Testis (tissue), 3 donors: Measurements from ENCODE around the gene MACROD2. TPM values are rescaled to one million over a fixed set of nuclear protein-coding genes. Genes with fewer than 3 reads are reported as not detected.

Experiments
- DNase-seq: peaks from one replicate; pipeline ENCODE4 v3.0.0-alpha.2; 2019
- H3K27ac ChIP-seq, 2 donors: fragments of 200-600 bp; sonication (generic); one replicate each; pipeline ENCODE4 v1.5.1; 2019
- H3K27me3 ChIP-seq: fragments of 200-600 bp; sonication (generic); one replicate; pipeline ENCODE4 v1.5.1; 2019
- H3K36me3 ChIP-seq: fragments of 200-600 bp; sonication (generic); one replicate; pipeline ENCODE4 v1.5.1; 2017; ENCODE audit warnings: low read depth; ENCODE audit errors: missing control alignments
- H3K4me1 ChIP-seq: fragments of 200-600 bp; sonication (generic); one replicate; pipeline ENCODE4 v1.5.1; 2019
- H3K4me3 ChIP-seq, 2 donors: fragments of 200-600 bp; sonication (generic); one replicate each; pipeline ENCODE4 v1.5.1; 2017 to 2019
- H3K9me3 ChIP-seq: fragments of 200-600 bp; sonication (generic); one replicate; pipeline ENCODE4 v1.5.1; 2017
- POLR2A ChIP-seq: fragments of 450-650 bp; IDR thresholded peaks from one replicate; pipeline ENCODE4 v1.6.1; 2017; ENCODE audit warnings: antibody characterized with exemption, mild to moderate bottlenecking, moderate library complexity
- WGBS, 2 donors: methylation state at CpG; one replicate each; pipeline ENCODE4 v1.1.5; 2018; 5-methylcytosine and 5-hydroxymethylcytosine counted together
- intact Hi-C: fragments of 100-400 bp; cut with DNase I; formaldehyde crosslinking; loops from one replicate; pipeline ENCODE4 v1.15.1; 2023; ENCODE audit warnings: low total_unique reads
- polyA plus RNA-seq: library from polyadenylated mRNA; stranded (reverse); fragments of 350-450 nt; fragmentation: Illumina TruSeq; extraction: RNeasy Lipid Tissue Mini Kit (QIAGEN cat#74804); gene quantifications from one replicate; pipeline ENCODE4 v1.2.3, GENCODE V29; 2014; ENCODE audit warnings: low read depth, low replicate concordance; ENCODE audit not compliant: insufficient read depth
- total RNA-seq, 2 donors: library from RNA; depleted of rRNA; stranded (reverse); fragments of >200 nt; gene quantifications; one replicate each; pipeline ENCODE4 v1.2.3, GENCODE V29; 2016
- TF ChIP-seq, protein P1 (sequence below), 3 experiments: fragments of 450-650 bp in 2 of 3; fragments of 200-600 bp in 1 of 3; sonication (generic) in 1 of 3; IDR thresholded peaks; one replicate each; pipeline ENCODE4 v1.5.1; 2016 to 2019; ENCODE audit warnings: antibody characterized with exemption in 3 of 3, mild to moderate bottlenecking in 2 of 3, moderate library complexity in 1 of 3

Gene MACROD2
- total and polyA plus RNA-seq, 3 donors from 2014 or later, result 12.6 to 20.6 (median 16.8) TPM

DNA sequence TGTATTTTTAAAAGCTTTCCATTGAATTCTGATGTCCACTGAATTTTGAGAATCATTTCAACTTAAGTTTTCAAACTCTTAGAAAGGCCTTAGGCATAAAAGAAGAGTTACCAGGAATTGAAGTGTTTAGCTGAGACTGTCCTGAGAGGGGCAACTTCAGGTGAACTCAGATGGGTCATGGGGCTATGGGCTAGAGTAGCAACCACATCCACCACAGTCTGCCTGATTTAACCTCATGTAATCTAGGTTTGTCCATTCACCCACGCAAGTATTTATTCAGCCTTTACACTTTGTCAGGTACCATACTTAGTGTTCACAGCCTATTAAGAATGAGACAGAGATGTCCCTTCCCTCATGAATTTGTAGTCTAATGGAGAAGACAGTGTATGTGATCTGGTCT, 2076.9 kb downstream of the MACROD2 start:
- no peaks in the 10 kb centered on the region for H3K4me1 ChIP-seq
- 93 to 97% methylated on average over 1 of the region's 1 CpG for WGBS, 2 donors
- no peak for TF ChIP-seq POLR2A
- TF ChIP-seq, protein P1, sequence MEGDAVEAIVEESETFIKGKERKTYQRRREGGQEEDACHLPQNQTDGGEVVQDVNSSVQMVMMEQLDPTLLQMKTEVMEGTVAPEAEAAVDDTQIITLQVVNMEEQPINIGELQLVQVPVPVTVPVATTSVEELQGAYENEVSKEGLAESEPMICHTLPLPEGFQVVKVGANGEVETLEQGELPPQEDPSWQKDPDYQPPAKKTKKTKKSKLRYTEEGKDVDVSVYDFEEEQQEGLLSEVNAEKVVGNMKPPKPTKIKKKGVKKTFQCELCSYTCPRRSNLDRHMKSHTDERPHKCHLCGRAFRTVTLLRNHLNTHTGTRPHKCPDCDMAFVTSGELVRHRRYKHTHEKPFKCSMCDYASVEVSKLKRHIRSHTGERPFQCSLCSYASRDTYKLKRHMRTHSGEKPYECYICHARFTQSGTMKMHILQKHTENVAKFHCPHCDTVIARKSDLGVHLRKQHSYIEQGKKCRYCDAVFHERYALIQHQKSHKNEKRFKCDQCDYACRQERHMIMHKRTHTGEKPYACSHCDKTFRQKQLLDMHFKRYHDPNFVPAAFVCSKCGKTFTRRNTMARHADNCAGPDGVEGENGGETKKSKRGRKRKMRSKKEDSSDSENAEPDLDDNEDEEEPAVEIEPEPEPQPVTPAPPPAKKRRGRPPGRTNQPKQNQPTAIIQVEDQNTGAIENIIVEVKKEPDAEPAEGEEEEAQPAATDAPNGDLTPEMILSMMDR (IDR thresholded peaks at IDR 0.05), result no peak
- H3K36me3 ChIP-seq, result no peaks in the 10 kb centered on the region
- H3K27ac ChIP-seq, result no peak overlapping the region
- H3K27me3 ChIP-seq, result no peaks in the 10 kb centered on the region
- no peak for DNase-seq
- intact Hi-C loops, result no loop called here
- no peaks in the 10 kb centered on the region for H3K9me3 ChIP-seq
- H3K4me3 ChIP-seq, result no peak overlapping the region

DNA sequence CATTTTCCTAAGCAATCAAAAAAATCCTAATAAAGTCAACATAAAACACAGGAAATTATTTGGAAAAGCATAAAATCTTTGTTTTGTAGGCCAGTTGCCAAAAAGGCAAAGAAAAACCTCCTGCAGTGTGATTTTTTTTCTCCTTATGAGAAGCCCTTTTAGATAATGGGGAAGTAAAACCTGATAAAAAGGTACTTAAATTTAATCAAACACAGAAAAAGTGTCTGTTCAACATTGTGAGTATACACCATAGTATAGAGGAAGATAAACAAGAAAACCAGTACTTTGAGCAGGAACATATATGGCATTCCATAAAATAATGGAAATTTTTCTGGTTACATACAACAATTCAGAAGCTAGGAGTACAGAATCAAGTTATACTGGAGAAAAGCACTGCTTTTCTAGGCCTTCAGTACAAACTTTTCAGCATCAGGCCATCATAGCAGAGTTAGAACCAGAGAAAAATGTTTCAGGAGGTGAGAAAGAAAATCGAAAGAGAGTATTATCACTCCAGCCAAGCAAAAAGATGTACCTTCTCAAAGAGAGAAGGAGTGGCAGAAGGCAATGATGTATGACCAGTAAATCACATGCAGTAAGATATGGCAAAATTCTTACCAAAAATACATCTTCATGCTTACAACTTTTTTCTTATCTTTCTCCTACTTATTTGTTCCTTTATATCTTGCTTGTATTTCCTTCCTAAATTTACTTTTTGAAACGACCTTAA, 2083.0 kb downstream of the MACROD2 start:
- Histone ChIP-seq H3K9me3 (no peaks in the 10 kb centered on the region), H3K27me3 (no peaks in the 10 kb centered on the region), H3K4me1 (no peaks in the 10 kb centered on the region), H3K36me3 (no peaks in the 10 kb centered on the region), H3K27ac (no peak overlapping the region), H3K4me3 (no peak overlapping the region)
- no peak for DNase-seq
- WGBS, 2 donors, result 43 to 53% methylated on average over 2 of the region's 2 CpGs
- TF ChIP-seq POLR2A, result no peak
- TF ChIP-seq, protein P1 (IDR thresholded peaks at IDR 0.05), result no peak
- intact Hi-C loops, result no loop called here

DNA sequence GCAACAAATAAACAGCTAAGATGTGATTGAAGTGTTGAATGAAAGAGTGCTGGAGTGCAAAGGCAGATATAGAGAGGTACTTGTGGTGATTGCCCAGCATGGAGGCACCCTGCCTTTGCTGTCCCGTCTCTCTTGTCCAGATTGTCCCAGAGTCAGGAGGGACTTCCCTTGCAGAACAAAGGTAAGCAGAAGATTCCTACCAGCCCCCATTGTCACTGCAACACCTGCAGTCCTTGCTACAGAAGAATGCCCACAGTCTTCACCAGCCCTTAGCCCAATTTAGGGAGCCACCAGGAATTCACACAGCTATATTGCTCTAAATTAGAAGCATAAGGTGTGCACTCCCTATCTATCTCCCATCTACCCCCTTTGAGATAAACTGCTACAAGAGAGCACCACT, 2086.1 kb downstream of the MACROD2 start:
- Histone ChIP-seq H3K27ac (no peak overlapping the region), H3K4me3 (no peak overlapping the region), H3K9me3 (no peaks in the 10 kb centered on the region), H3K36me3 (no peaks in the 10 kb centered on the region), H3K27me3 (no peaks in the 10 kb centered on the region), H3K4me1 (no peaks in the 10 kb centered on the region)
- TF ChIP-seq POLR2A, result no peak
- TF ChIP-seq, protein P1 (IDR thresholded peaks at IDR 0.05), result no peak
- intact Hi-C loops, result no loop called here
- 75 to 79% methylated on average over 1 of the region's 1 CpG for WGBS, 2 donors
- no peak for DNase-seq

DNA sequence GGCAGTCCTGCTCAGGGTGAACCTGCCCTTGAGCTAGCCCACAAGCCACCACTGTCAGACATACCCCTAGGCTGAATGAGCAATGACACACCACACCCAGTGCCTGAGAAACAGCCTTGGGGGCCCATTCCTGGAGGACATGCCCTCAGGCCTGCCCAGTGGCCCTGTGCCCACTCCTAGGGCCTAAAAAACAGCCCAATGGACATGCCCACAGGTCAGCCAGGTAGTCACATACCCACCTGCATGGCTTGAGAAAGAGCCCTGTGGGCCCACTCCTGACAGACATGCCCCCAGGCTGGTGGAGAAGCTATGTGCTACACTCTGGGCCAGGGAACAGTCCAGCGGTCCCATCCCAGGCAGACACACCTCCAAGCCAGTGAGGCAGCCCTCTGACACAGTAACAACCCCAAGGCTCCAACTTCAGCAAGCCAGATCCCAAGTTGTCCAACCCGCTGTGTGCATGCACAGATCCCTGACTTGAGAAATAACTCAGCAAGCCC, 2086.8 kb downstream of the MACROD2 start:
- TF ChIP-seq, protein P1 (IDR thresholded peaks at IDR 0.05), result no peak
- no peak for TF ChIP-seq POLR2A
- no peak for DNase-seq
- Histone ChIP-seq H3K4me1 (no peaks in the 10 kb centered on the region), H3K27ac (no peak overlapping the region), H3K4me3 (no peak overlapping the region), H3K9me3 (no peaks in the 10 kb centered on the region), H3K27me3 (no peaks in the 10 kb centered on the region), H3K36me3 (no peaks in the 10 kb centered on the region)
- intact Hi-C loops, result no loop called here
- WGBS, 2 donors, result 100% methylated on average over 2 of the region's 2 CpGs; no CpG with 5 or more reads in 1 of the 2 donors
